Stimulated activated CD4-positive, alpha-beta T cell treated with anti-CD3 and anti-CD28 coated beads, Interleukin-12 subunit alpha, Interleukin-12 subunit beta, amount 100 ng/mL, for 4 hours (primary cell): ENCODE data around the gene KRT20.
A peak's percentile ranks its signal among the peaks of the same experiment; 100 is the strongest.
"Not testable (repeated sequence)": the region's sequence is repeated elsewhere in the genome, so short reads cannot be mapped to it uniquely, and the experiment has no call there.

Experiments used
- DNase-seq: peaks from one replicate; pipeline ENCODE4 v3.0.0-alpha.2; 2020

Gene KRT20, protein sequence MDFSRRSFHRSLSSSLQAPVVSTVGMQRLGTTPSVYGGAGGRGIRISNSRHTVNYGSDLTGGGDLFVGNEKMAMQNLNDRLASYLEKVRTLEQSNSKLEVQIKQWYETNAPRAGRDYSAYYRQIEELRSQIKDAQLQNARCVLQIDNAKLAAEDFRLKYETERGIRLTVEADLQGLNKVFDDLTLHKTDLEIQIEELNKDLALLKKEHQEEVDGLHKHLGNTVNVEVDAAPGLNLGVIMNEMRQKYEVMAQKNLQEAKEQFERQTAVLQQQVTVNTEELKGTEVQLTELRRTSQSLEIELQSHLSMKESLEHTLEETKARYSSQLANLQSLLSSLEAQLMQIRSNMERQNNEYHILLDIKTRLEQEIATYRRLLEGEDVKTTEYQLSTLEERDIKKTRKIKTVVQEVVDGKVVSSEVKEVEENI

DNA sequence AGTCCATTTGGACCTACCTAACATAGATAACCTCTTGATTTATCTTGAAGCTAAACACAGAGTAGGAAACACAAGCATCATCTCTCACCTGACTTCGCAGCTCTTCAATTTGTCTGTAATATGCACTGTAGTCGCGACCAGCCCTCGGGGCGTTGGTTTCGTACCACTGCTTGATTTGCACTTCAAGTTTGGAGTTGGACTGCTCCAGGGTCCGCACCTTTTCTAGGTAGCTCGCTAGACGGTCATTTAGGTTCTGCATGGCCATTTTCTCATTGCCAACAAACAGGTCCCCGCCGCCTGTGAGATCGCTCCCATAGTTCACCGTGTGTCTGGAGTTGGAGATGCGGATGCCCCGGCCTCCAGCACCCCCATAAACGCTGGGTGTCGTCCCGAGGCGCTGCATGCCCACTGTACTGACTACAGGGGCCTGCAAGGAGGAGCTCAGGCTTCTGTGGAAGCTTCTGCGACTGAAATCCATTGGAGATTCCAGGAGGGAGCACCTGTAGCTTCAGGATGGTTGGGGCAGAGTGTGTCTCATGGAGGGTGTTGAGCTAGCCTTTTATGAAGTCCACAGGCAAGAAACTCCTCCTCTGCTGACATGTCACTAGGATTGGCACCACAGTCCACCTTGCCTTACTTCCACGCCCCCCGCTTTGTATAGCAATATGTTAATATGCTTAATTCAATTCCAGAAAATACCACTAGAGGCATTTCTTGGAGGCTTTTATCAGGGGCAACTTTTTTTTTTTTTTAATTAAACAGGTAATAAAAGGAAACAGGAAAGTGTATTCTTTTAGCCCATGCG is at the start of gene KRT20:
TSS of gene KRT20 (minus strand) at position 535 of the 805 bp plus-strand sequence. CDS start at position 478, 57 bp downstream.
- no peak for DNase-seq

DNA sequence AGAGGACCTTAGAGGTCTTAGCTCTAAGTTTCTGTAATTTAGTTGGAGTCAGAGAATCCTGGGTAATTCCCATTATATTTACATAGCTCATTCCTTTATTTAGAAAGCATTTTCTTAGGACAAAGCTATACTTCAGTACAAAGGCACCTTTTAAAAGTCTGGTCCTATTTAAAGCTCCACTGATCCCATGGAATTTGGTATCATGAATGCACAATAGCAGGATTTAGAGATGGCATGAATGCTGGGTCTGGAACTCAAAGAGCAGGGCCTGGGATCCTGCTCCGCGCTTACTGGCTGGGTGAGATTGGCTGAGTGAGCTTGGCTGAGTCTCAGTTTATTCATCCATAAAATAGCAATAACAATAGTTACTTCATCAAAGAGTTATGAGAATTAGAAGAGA is 47.6 kb upstream of the KRT20 start:
- no peak for DNase-seq

- DNase-seq = no peak
Measured at GRCh38 chr17:40931311-40931710, 46.3 kb upstream of the KRT20 start.

- DNase-seq = no peak
Measured at GRCh38 chr17:40926341-40926740, 41.3 kb upstream of the KRT20 start.

DNA sequence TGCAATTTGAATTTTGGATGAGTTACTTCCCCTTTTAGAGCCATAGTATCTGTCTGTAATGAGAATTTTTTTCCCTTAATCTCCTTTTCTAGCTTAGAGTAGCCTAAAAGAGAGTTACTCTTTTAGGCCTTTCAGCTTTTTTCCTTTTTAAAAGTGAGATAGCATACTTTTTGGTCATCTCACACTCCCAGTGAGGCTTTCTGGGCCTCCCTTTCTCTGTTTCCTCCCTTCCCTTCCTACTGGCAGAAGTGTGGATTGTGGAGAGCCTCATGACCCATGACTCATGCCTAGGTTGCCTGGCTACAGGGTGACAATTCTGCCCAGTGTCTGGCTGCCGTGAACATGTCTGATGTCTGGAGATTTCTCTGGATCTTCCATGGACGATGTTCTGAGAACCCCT is 37.2 kb upstream of the KRT20 start:
- DNase-seq = no peak

DNA sequence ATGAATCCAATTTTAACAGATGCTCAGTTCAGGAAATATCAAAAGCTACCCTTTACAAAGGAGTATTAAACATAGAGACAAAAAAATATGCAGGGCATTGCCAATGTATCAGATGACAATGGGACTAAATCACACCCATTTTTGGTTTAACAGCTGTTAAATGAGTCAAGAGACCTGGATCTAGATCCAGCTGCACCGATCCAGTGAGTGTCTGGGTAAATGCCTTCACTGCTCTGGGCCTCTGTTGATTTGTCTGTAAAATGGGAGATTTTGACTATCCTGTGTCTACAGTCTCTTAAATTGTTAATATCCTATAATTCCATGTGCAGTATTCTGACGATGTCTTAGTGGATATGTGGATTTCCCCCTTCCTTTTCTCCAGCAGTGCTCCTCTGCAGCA is 36.0 kb upstream of the KRT20 start:
- DNase-seq = no peak

GRCh38 chr17:40917116-40917515 is 32.1 kb upstream of the KRT20 start:
- not testable (repeated sequence) for DNase-seq

DNA sequence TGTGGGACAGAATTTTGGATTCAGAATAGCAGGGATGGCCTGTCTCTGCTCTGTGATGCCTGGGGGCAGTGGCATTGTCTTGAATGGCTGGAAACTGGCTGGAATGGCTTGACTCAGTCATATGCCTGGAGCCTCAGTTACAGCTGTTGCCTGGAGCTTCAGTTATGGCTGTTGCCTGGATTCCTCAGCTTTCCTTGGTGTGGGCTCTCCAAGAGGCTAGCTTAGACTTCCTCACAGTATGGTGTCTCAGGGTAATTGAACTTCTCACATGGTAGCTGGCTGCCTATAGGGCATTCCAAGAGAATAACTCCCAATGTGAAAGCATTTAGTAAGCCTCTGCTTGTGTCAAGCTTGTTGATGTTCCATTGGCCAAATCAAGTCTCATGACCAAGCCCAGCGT is 31.3 kb upstream of the KRT20 start:
- no peak for DNase-seq

DNA sequence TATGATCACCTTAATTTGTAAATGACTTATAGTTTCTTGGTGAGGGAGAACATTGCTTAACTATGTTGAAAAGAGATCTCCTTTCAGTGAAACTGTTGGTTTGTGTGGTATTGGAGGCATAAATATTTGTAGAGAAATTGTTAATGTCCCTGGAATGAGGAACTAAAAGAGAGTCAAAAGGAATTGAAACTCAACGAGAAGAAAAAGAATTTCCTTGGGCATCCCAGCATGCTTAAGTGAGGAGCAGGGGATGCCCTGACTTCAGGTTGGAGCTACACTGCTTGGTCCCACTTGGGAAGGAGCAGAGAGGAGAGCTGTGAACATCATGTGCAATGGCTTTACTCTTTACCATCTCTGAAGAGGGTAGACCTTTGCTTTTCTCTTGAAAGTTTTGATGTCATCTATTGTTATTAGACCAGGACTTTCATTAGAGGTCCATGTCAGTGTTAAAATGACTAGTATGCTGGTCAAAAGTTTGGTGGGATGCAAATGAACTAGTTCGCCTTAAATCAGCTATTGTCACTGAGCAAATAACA is 30.7 kb upstream of the KRT20 start:
- no peak for DNase-seq

DNA sequence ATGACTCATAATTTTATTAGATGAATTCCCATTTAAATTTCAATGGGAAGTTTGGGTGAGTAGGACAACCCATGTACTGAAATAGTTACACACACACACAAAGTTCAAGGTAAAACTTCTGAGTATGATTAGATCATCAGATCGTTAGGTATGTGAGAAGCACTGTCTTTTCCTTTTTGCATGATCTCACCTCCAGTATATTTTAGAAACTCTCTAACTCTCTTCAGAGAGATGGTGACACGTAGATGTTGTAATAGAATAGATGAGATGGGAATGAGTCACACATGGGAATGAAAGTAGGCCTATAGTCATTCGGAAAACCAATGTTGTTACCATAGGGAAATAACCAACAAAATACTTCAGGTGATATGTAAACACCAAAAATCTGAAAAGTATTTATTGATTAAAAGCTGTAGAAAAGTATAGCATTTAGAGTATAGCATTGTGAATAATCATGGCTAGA is 30.2 kb upstream of the KRT20 start:
- no peak for DNase-seq

DNA sequence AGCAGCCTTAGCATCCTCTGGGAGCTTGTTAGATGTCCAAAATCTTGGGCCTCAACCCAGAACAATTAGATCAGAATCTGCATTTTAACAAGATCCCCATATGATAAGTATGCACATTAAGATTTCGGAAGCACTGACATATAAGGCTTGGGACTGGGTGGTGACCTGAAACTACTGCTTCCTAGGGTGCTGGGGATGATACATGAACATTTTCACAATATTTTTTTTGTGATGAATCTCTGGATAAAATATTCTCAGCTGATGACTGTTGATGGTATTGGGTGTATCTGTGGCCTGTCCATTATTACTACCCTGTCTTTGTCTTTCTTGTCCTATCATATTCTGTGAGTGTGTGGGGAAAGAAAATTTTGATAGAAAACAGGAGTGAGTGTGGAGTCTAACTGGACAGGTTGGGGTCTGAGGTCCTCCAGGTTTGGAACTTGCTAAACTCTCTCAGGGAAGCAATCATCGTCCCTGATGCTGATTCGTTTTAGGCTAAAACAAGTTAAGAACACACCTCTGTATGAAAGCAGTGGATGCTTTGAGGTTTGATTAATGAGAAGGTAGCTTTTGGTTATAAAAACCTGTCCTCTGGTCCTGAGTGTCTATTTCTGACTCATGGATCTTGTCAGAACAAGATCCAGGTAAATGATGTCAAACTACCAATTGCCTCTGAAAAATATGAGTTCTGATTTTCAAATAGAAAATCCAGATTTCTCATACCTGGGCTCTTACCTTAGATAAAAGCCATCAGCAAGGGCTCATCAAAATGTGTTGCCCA is 29.2 kb upstream of the KRT20 start:
- no peak for DNase-seq

- no peak for DNase-seq
Measured at GRCh38 chr17:40912486-40913210, 27.6 kb upstream of the KRT20 start.

DNA sequence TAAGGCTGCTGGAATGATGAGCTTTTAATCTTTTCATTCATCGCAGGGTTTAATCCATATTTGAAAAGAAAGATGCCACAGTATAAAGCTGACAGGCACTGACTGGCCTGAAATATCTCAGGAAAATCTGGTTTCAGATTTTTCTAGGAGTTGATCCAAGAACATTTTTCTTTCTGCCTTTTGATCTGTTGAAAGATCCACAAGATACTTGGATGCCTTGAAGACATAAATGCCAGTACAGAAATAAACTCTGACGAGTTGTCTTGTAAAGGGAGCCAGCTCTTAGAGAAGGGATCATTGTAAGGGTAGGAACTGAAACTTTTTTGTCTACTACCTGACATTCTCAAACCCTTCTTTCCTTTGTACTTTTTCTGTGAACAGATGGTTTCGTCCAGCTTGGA is 25.4 kb upstream of the KRT20 start:
- DNase-seq = no peak

GRCh38 chr17:40909755-40910154 is 24.7 kb upstream of the KRT20 start:
- DNase-seq = no peak

- DNase-seq = peak; percentile 54
Measured at GRCh38 chr17:40909351-40909750, 24.3 kb upstream of the KRT20 start.

GRCh38 chr17:40906613-40907012 is 21.6 kb upstream of the KRT20 start:
- DNase-seq = no peak

GRCh38 chr17:40905370-40905769 is 20.3 kb upstream of the KRT20 start:
- DNase-seq = no peak

DNA sequence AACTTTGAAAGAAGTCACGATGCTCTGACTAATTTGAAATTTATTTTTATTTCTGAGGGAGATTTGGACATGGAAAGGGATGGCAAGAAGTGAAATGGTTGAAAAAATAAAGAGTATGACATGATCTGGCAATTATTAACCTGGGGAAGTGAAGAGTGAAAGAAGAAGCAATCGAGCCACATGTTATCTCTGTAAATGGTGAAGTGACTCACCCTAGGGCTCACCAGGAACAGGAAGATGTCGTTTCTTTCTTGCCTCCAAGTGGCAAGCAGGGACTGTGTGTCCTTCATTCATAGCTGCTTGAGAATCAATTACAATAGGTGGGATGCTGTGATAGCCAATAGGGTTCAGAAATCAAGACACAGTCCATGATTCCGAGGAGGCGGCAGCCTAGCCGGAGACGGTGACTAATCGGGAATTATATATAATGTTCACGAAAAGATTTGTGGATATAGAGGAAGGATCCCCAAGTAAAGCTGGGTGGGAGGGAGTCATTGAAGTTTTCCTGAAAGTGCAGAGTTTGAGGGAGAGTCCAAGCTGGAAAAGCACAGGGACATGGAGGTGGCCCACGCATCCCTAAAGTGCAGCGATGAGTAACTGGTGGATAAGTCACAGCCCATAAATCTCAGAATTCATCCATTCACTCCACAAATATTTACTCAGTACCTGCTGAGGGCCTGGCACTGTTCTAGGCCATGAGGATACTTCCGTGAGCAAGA is 18.2 kb upstream of the KRT20 start:
- DNase-seq = no peak

DNA sequence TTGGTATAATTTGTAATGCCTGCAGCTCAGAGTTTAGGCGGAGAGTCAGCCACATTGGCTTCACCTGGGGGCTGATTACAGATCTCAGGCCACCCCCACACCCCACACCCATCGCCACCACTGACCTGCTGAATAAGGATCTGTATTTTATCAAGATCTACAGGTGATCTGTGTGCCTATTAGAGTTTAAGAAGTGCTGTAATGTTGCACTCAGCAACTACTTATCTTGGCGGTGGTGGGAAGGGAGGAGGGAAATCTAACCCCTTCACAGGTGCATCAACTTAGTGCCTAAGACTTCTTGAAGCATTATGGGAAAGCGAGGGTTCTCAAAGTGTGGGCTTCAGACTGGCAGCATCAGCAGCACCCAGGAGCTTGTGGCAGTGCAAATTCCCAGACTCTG is 17.5 kb upstream of the KRT20 start:
- no peak for DNase-seq

- DNase-seq = no peak
Measured at GRCh38 chr17:40901981-40902474, 17.0 kb upstream of the KRT20 start.

DNA sequence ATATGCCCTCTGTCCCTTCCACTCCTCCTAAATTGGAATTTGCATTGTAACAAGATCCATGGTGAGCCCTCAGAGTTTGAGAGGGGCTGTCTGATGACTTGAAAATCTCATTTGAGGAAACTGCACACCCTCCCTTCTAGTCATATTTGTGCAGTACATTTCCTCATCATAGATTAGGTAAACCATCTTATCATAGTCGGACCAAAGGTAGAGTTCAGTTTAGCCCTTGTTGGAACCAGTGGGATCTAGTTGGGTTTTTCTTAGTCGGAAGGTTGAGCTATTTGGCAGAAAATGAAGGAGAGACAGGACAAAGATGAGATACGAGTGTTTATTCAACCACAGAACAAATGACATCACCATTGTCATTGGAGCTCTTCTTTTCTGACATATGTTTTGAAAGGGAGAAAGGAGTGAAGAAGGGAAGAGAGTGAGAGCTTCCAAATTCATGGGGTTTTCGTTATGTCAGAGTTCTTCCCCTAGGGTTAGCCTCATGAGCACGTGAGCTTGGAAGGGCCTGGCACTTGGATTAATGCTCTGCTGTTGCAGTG is 15.8 kb upstream of the KRT20 start:
- DNase-seq = no peak
